GM12873 (cell line): ENCODE data around the gene ZNRF2.

ENCODE experiments used
- CTCF ChIP-seq: IDR thresholded peaks from 2 replicates; pipeline ENCODE4 v1.5.1; 2012; ENCODE audit warnings: low read depth, mild to moderate bottlenecking, moderate library complexity, low read length, control low read depth; ENCODE audit not compliant: insufficient read depth; ENCODE audit errors: missing control alignments

The ZNRF2 gene

DNA sequence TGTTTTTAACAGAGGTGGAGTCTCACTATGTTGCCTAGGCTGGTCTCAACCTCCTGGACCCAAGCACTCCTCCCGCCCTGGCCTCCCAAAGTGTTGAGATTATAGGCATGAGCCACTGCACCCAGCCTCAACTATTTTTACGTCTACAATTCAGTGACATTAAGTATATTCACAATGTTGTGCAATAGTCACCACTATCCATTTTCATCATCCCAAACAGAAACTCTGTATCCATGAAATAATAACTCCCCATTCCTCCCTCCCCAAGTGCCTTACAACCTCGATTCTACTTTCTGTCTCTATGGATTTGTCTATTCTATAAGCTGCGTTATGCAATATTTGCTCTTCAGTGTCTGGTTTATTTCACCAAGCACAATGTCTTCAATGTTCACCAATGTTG, 20.3 kb upstream of the ZNRF2 start:
- no peak for TF ChIP-seq CTCF

DNA sequence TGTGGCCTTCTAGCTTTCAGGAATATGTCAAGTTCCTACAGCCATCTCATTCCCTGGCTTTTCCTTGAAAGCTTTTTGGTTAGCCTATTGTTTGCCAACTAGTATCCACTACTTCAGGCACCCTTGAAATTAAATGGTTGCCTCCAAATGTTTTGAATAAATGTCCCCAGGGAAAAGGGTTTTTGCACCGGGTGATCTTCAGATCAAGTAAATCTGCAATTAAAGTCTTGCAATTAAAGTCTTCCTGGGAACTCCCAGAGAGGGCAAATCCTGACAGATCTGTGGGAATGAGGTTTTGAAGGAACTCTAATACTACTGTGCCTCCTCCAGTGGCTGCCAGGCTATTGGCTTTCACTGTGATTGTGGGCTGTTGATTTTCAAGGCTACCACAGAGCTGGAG, 17.7 kb upstream of the ZNRF2 start:
- no peak for TF ChIP-seq CTCF

DNA sequence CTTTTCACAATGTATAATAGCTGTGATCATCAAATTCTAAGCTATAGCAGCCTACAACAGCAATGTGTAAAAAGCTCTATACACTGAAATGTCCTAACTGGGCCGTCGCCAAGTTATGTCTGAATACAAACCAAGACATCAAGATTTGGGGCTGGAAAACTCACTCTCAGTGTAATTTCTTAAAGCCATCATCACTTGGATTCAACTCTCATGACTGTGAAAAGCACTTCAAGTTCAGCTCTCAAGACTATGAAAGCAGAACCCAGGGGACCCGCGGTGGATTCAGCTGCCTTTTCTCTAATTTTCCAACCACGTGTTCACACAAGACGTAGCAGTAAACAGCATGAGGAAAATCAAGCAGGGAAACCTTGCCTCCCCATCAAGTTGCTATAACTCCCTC, 15.8 kb upstream of the ZNRF2 start:
- no peak for TF ChIP-seq CTCF

DNA sequence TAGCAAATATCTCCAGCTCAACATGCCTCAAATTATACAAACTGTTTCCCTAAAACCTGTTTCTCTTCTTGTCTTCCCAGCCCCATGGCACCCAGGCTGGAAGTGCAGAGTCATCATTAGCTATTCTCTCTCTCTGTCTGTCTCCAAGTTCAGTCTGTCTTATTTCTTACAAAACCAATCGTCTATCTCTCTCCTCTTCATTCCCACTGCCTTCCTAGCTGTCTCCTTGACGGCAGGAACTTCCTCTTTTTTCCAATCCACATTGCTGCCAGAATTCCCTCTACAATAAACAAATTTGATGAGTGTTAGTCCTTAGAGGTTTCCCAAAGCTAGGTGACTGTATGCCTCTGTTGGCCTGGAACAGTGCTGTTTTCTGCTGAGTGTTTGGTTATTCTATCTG, 14.9 kb upstream of the ZNRF2 start:
- TF ChIP-seq CTCF, result no peak

- TF ChIP-seq CTCF, result no peak
Measured at GRCh38 chr7:30270921-30271320, 13.5 kb upstream of the ZNRF2 start.

GRCh38 chr7:30272126-30272525, 12.3 kb upstream of the ZNRF2 start:
- no peak for TF ChIP-seq CTCF

DNA sequence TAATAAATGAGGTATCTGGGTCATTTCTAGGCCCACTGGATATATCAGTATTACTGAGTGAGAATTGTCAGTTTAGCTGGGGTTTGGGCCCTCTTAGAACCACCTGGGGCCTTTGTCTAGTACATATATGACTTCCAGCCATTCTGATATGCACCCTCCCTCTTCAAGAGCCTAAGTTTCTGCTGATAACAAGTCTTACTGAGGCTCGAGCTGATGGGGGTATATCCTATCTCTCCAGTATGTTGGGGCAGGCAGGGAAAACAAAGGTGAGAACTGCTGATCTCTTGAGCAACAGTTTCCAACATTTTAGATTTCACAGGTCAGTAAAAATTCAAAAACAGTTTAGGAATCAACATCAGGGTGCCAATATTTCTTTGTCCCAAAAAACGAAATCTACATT, 10.8 kb upstream of the ZNRF2 start:
- no peak for TF ChIP-seq CTCF

GRCh38 chr7:30274641-30275040, 9.8 kb upstream of the ZNRF2 start:
- TF ChIP-seq CTCF, result no peak
